CD4-positive, alpha-beta T cell (primary cell): ENCODE results near the gene CHCHD5. TPM values are rescaled to one million over a fixed set of nuclear protein-coding genes. Genes with fewer than 3 reads are reported as not detected.

ENCODE experiments used
- ATAC-seq: fragments of 200-7000 bp; cut with Tn5 transposase; one replicate; pipeline ENCODE4 v1.10.0; 2022; ENCODE audit warnings: mild to moderate bottlenecking; ENCODE audit not compliant: poor library complexity
- CTCF ChIA-PET: fragments of 350-600 bp; sonication (Branson Sonifier 250); formaldehyde crosslinking; loops from one replicate; lab custom pipeline; 2021; ENCODE audit warnings: antibody characterized with exemption, inconsistent platforms; lab: Charles Lee
- POLR2A ChIA-PET: fragments of 350-600 bp; sonication (Branson Sonifier 250); formaldehyde crosslinking; loops from one replicate; lab custom pipeline; 2021; ENCODE audit warnings: antibody characterized with exemption, inconsistent platforms; lab: Charles Lee
- DNase-seq, 14 experiments: peaks; one replicate each; pipeline ENCODE4 v3.0.0-alpha.2; 2013 to 2020; ENCODE audit warnings: mixed read lengths in 2 of 14
- H3K27ac ChIP-seq, 2 donors: one replicate each; pipeline versions ENCODE4 v1.5.1 to v1.7.0; 2013; ENCODE audit warnings: low read length in 2 of 2, low read depth in 1 of 2, mild to moderate bottlenecking in 1 of 2
- H3K27me3 ChIP-seq, 2 experiments: 1 replicate in 1 of 2; 2 replicates in 1 of 2; pipeline versions ENCODE4 v1.6.1 to v1.7.0; 2013; ENCODE audit warnings: low read length in 2 of 2, control low read depth in 1 of 2, mild to moderate bottlenecking in 1 of 2, moderate library complexity in 1 of 2; ENCODE audit not compliant: insufficient read depth in 2 of 2, control insufficient read depth in 1 of 2
- H3K36me3 ChIP-seq: one replicate; pipeline ENCODE4 v1.6.1; 2013; ENCODE audit warnings: low read length, control low read depth; ENCODE audit not compliant: insufficient read depth
- H3K4me1 ChIP-seq: one replicate; pipeline ENCODE4 v1.6.1; 2013; ENCODE audit warnings: low read length, control low read depth; ENCODE audit not compliant: insufficient read depth
- H3K4me3 ChIP-seq: one replicate; pipeline ENCODE4 v1.5.1; 2013; ENCODE audit warnings: mild to moderate bottlenecking, low read length, moderate library complexity
- H3K9me3 ChIP-seq, 2 experiments: 1 replicate in 1 of 2; 2 replicates in 1 of 2; pipeline versions ENCODE4 v1.6.1 to v1.7.0; 2013; ENCODE audit warnings: low read length in 2 of 2, mild to moderate bottlenecking in 2 of 2, control low read depth in 1 of 2, moderate library complexity in 1 of 2; ENCODE audit not compliant: control insufficient read depth in 1 of 2, insufficient read depth in 1 of 2
- H3K27ac Mint-ChIP-seq: one replicate; pipeline ENCODE4 v1.8.0; 2020; ENCODE audit warnings: mixed read lengths
- H3K27me3 Mint-ChIP-seq: one replicate; pipeline ENCODE4 v1.8.0; 2021; ENCODE audit warnings: mixed read lengths
- H3K36me3 Mint-ChIP-seq: one replicate; pipeline ENCODE4 v1.8.0; 2021; ENCODE audit warnings: low read depth, mixed read lengths
- H3K4me1 Mint-ChIP-seq: one replicate; pipeline ENCODE4 v1.8.0; 2021; ENCODE audit warnings: low read depth, mixed read lengths
- H3K4me3 Mint-ChIP-seq: one replicate; pipeline ENCODE4 v1.8.0; 2020; ENCODE audit warnings: mild to moderate bottlenecking, mixed read lengths
- H3K9me3 Mint-ChIP-seq: one replicate; pipeline ENCODE4 v1.8.0; 2020; ENCODE audit warnings: mixed read lengths
- CTCF ChIP-seq: fragments of 200-600 bp; IDR thresholded peaks from one replicate; pipeline ENCODE4 v1.8.0; 2022; ENCODE audit warnings: antibody characterized with exemption, mild to moderate bottlenecking
- intact Hi-C, 2 experiments: fragments of 100-400 bp; cut with DNase I in 1 of 2; cut with micrococcal nuclease in 1 of 2; formaldehyde crosslinking; loops; one replicate each; pipeline versions ENCODE4 v1.15.1 to v1.9.0; 2023 to 2025; cut with DNase I, micrococcal nuclease
- total RNA-seq, 174 experiments: library from RNA in 2 of 174; stranded (reverse) in 2 of 174; gene quantifications; one replicate each; pipeline ENCODE4 v1.2.3 and lab custom pipeline; 2021 to 2026

The CHCHD5 gene
- total RNA-seq, 2 experiments from 2014 or later: 13.4 to 14.3 TPM

GRCh38 chr2:112585400-112585799 is 991 bp downstream of the CHCHD5 start:
- H3K36me3 ChIP-seq: peaks cover 27% of the 10 kb centered on the region
- POLR2A ChIA-PET: interaction anchor here (1.1 to 1.9 kb wide), 4 partner anchors 39 to 46 kb away, joined by 3 to 5 read pairs (median 4); partner anchors contain the start of gene POLR1B
- Mint-ChIP-seq H3K27ac (peak overlapping the region; percentile 94), H3K36me3 (peaks cover 47% of the 10 kb centered on the region), H3K27me3 (no peaks in the 10 kb centered on the region), H3K4me1 (peaks cover 44% of the 10 kb centered on the region), H3K9me3 (no peaks in the 10 kb centered on the region), H3K4me3 (peak overlapping the region; percentile 94)
- H3K27me3 ChIP-seq: no peaks in the 10 kb centered on the region
- DNase-seq (peak in 1 of 14 experiments; percentile 18), ATAC-seq (no peak)
- peak overlapping the region in 1 of 2 donors; percentile 92 for H3K27ac ChIP-seq
- CTCF ChIA-PET: interaction anchor here (0.7 to 2.9 kb wide), 4 partner anchors 15 to 464 kb away, joined by 3 to 13 read pairs (median 3); no protein-coding TSS in a partner anchor
- peak overlapping the region; percentile 89 for H3K4me3 ChIP-seq
- no peak for TF ChIP-seq CTCF
- peaks cover 0 to 4% of the 10 kb centered on the region in 2 experiments for H3K9me3 ChIP-seq
- intact Hi-C loops: loop anchor here (2.0 to 10.0 kb wide), 6 partner anchors 43 to 531 kb away; partner anchors contain the start of genes TMEM87B (in 2 of the 2) and POLR1B (in 1 of the 2)
- peaks cover 35% of the 10 kb centered on the region for H3K4me1 ChIP-seq

GRCh38 chr2:112585873-112586464 is 1.6 kb downstream of the CHCHD5 start:
- no peaks in the 10 kb centered on the region for H3K27me3 ChIP-seq
- intact Hi-C loops: loop anchor here (2.0 to 10.0 kb wide), 6 partner anchors 43 to 531 kb away; partner anchors contain the start of genes TMEM87B (in 2 of the 2) and POLR1B (in 1 of the 2)
- Mint-ChIP-seq H3K4me3 (peak overlapping the region; percentile 80), H3K4me1 (peaks cover 44% of the 10 kb centered on the region), H3K36me3 (peaks cover 52% of the 10 kb centered on the region), H3K27me3 (no peaks in the 10 kb centered on the region), H3K27ac (peak overlapping the region; percentile 38), H3K9me3 (no peaks in the 10 kb centered on the region)
- CTCF ChIA-PET: interaction anchor here (0.7 to 0.9 kb wide), 3 partner anchors 14 to 465 kb away, joined by 3 read pairs; no protein-coding TSS in a partner anchor
- H3K4me1 ChIP-seq: peaks cover 35% of the 10 kb centered on the region
- ATAC-seq (no peak), DNase-seq (peak in 1 of 14 experiments; percentile 25)
- H3K27ac ChIP-seq: no peak overlapping the region
- peaks cover 27% of the 10 kb centered on the region for H3K36me3 ChIP-seq
- peaks cover 0 to 4% of the 10 kb centered on the region in 2 experiments for H3K9me3 ChIP-seq
- no peak for TF ChIP-seq CTCF
- no peak overlapping the region for H3K4me3 ChIP-seq
- POLR2A ChIA-PET: interaction anchor here (1.4 to 1.9 kb wide), 2 partner anchors 43 to 46 kb away, joined by 3 to 5 read pairs; partner anchors contain the start of gene POLR1B

- DNase-seq (no peak), ATAC-seq (no peak)
- ChIA-PET POLR2A (no interaction called here), CTCF (interaction anchor here (0.7 kb wide), 1 partner anchor 144 kb away, joined by 3 read pairs; no protein-coding TSS in a partner anchor)
- no peaks in the 10 kb centered on the region for H3K27me3 ChIP-seq
- H3K4me1 Mint-ChIP-seq: peaks cover 31% of the 10 kb centered on the region
- peaks cover 33% of the 10 kb centered on the region for H3K36me3 ChIP-seq
- intact Hi-C loops: loop anchor here (5.0 to 10.0 kb wide), 5 partner anchors 54 to 534 kb away; partner anchors contain the start of gene TMEM87B (in 2 of the 2)
- peak overlapping the region; percentile 36 for H3K4me3 Mint-ChIP-seq
- H3K27ac ChIP-seq: no peak overlapping the region
- H3K27ac Mint-ChIP-seq: no peak overlapping the region
- no peaks in the 10 kb centered on the region for H3K27me3 Mint-ChIP-seq
- TF ChIP-seq CTCF: no peak
- peaks cover 63% of the 10 kb centered on the region for H3K36me3 Mint-ChIP-seq
- peaks cover 0 to 4% of the 10 kb centered on the region in 2 experiments for H3K9me3 ChIP-seq
- no peak overlapping the region for H3K4me3 ChIP-seq
- peaks cover 30% of the 10 kb centered on the region for H3K4me1 ChIP-seq
- H3K9me3 Mint-ChIP-seq: no peaks in the 10 kb centered on the region
Measured at GRCh38 chr2:112588611-112589045, 4.2 kb downstream of the CHCHD5 start.
